ENCODE measurements around the gene TEX52.

Gene TEX52

GRCh38 chr12:2824541-2824940 is 32.3 kb downstream of the TEX52 start:
- no peak for ATAC-seq (ENCODE audit: insufficient read depth, low read depth)
- H3K36me3 ChIP-seq (ENCODE audit: insufficient read depth, low read length) = peaks cover 83% of the 10 kb centered on the region

GRCh38 chr12:2823483-2823882 is 33.4 kb downstream of the TEX52 start:
- H3K9ac ChIP-seq (ENCODE audit: low read depth, low read length) = no peak overlapping the region
- ATAC-seq (ENCODE audit: insufficient read depth, low read depth) = no peak
- H3K36me3 ChIP-seq (ENCODE audit: insufficient read depth, low read length) = peaks cover 91% of the 10 kb centered on the region
- no peak for DNase-seq
- H3K4me3 ChIP-seq (ENCODE audit: low read depth in 1 of 2, low read length in 2 of 2) = no peak overlapping the region
- H3K4me2 ChIP-seq (ENCODE audit: insufficient read depth, low read length) = no peak overlapping the region
- no peak for TF ChIP-seq CTCF (IDR thresholded peaks at IDR 0.05; ENCODE audit: borderline replicate concordance, extremely low read depth, low read length, poor library complexity, severe bottlenecking)
- TF ChIP-seq EZH2 (IDR thresholded peaks at IDR 0.05; ENCODE audit: borderline replicate concordance, low read depth, low read length, severe bottlenecking) = no peak
- H3K79me2 ChIP-seq (ENCODE audit: insufficient read depth, low read length) = no peaks in the 10 kb centered on the region
- H3K27ac ChIP-seq (ENCODE audit: low read length) = no peak overlapping the region
- H3K9me3 ChIP-seq (ENCODE audit: insufficient read depth, low read length, severe bottlenecking) = no peaks in the 10 kb centered on the region
- H4K20me1 ChIP-seq (ENCODE audit: insufficient read depth, low read length) = no peaks in the 10 kb centered on the region; the same call in 1 of the 2 replicates
- H3K4me1 ChIP-seq (ENCODE audit: insufficient read depth, low read length) = no peaks in the 10 kb centered on the region
- no peak overlapping the region for H2AFZ ChIP-seq (ENCODE audit: low read depth, low read length)
- no peaks in the 10 kb centered on the region for H3K27me3 ChIP-seq (ENCODE audit: insufficient read depth, low read length, poor library complexity)

More at GRCh38 chr12:2824541-2824940, 32.3 kb downstream of the TEX52 start:
- no peak overlapping the region for H3K4me3 ChIP-seq (ENCODE audit: low read depth in 1 of 2, low read length in 2 of 2)
- no peaks in the 10 kb centered on the region for H3K4me1 ChIP-seq (ENCODE audit: insufficient read depth, low read length)
- no peak for DNase-seq
- H3K4me2 ChIP-seq (ENCODE audit: insufficient read depth, low read length) = no peak overlapping the region
- no peak overlapping the region for H3K9ac ChIP-seq (ENCODE audit: low read depth, low read length)
- H3K79me2 ChIP-seq (ENCODE audit: insufficient read depth, low read length) = no peaks in the 10 kb centered on the region
- no peaks in the 10 kb centered on the region for H3K27me3 ChIP-seq (ENCODE audit: insufficient read depth, low read length, poor library complexity)
- TF ChIP-seq EZH2 (IDR thresholded peaks at IDR 0.05; ENCODE audit: borderline replicate concordance, low read depth, low read length, severe bottlenecking) = no peak
- TF ChIP-seq CTCF (IDR thresholded peaks at IDR 0.05; ENCODE audit: borderline replicate concordance, extremely low read depth, low read length, poor library complexity, severe bottlenecking) = no peak
- H3K9me3 ChIP-seq (ENCODE audit: insufficient read depth, low read length, severe bottlenecking) = no peaks in the 10 kb centered on the region
- H2AFZ ChIP-seq (ENCODE audit: low read depth, low read length) = no peak overlapping the region
- H4K20me1 ChIP-seq (ENCODE audit: insufficient read depth, low read length) = no peaks in the 10 kb centered on the region; the same call in 1 of the 2 replicates
- no peak overlapping the region for H3K27ac ChIP-seq (ENCODE audit: low read length)

GRCh38 chr12:2820432-2820831 is 36.4 kb downstream of the TEX52 start:
- Histone ChIP-seq H3K4me1 (ENCODE audit: insufficient read depth, low read length) (no peaks in the 10 kb centered on the region), H3K4me3 (ENCODE audit: low read depth in 1 of 2, low read length in 2 of 2) (no peak overlapping the region), H3K27ac (ENCODE audit: low read length) (no peak overlapping the region), H4K20me1 (ENCODE audit: insufficient read depth, low read length) (peaks cover 4% of the 10 kb centered on the region; the same call in 1 of the 2 replicates), H3K36me3 (ENCODE audit: insufficient read depth, low read length) (peaks cover 83% of the 10 kb centered on the region), H3K9me3 (ENCODE audit: insufficient read depth, low read length, severe bottlenecking) (no peaks in the 10 kb centered on the region), H2AFZ (ENCODE audit: low read depth, low read length) (no peak overlapping the region), H3K27me3 (ENCODE audit: insufficient read depth, low read length, poor library complexity) (no peaks in the 10 kb centered on the region), H3K9ac (ENCODE audit: low read depth, low read length) (no peak overlapping the region), H3K4me2 (ENCODE audit: insufficient read depth, low read length) (no peak overlapping the region), H3K79me2 (ENCODE audit: insufficient read depth, low read length) (peaks cover 6% of the 10 kb centered on the region)
- ATAC-seq (ENCODE audit: insufficient read depth, low read depth) (no peak), DNase-seq (no peak)
- TF ChIP-seq CTCF (IDR thresholded peaks at IDR 0.05; ENCODE audit: borderline replicate concordance, extremely low read depth, low read length, poor library complexity, severe bottlenecking) (no peak), EZH2 (IDR thresholded peaks at IDR 0.05; ENCODE audit: borderline replicate concordance, low read depth, low read length, severe bottlenecking) (no peak)

GRCh38 chr12:2819810-2820209 is 37.0 kb downstream of the TEX52 start:
- Histone ChIP-seq H3K27ac (ENCODE audit: low read length) (no peak overlapping the region), H3K9ac (ENCODE audit: low read depth, low read length) (no peak overlapping the region), H3K36me3 (ENCODE audit: insufficient read depth, low read length) (peaks cover 80% of the 10 kb centered on the region)

More at GRCh38 chr12:2819810-2820209, 37.0 kb downstream of the TEX52 start:
- Histone ChIP-seq H4K20me1 (ENCODE audit: insufficient read depth, low read length) (peaks cover 4% of the 10 kb centered on the region; the same call in 1 of the 2 replicates), H3K4me2 (ENCODE audit: insufficient read depth, low read length) (no peak overlapping the region), H3K4me3 (ENCODE audit: low read depth in 1 of 2, low read length in 2 of 2) (no peak overlapping the region), H3K4me1 (ENCODE audit: insufficient read depth, low read length) (no peaks in the 10 kb centered on the region), H3K79me2 (ENCODE audit: insufficient read depth, low read length) (peaks cover 12% of the 10 kb centered on the region), H3K9me3 (ENCODE audit: insufficient read depth, low read length, severe bottlenecking) (no peaks in the 10 kb centered on the region), H2AFZ (ENCODE audit: low read depth, low read length) (no peak overlapping the region), H3K27me3 (ENCODE audit: insufficient read depth, low read length, poor library complexity) (no peaks in the 10 kb centered on the region)
- DNase-seq = no peak
- ATAC-seq (ENCODE audit: insufficient read depth, low read depth) = no peak
- no peak for TF ChIP-seq EZH2 (IDR thresholded peaks at IDR 0.05; ENCODE audit: borderline replicate concordance, low read depth, low read length, severe bottlenecking)
- TF ChIP-seq CTCF (IDR thresholded peaks at IDR 0.05; ENCODE audit: borderline replicate concordance, extremely low read depth, low read length, poor library complexity, severe bottlenecking) = no peak

Measured in DND-41 (cell line).